ENCODE results near the gene CENPS. TPM values are rescaled to one million over a fixed set of nuclear protein-coding genes. Genes with fewer than 3 reads are reported as not detected.

Gene CENPS
- total and polyA plus RNA-seq, 2 experiments from 2014 or later = 12.6 to 34.3 TPM

DNA sequence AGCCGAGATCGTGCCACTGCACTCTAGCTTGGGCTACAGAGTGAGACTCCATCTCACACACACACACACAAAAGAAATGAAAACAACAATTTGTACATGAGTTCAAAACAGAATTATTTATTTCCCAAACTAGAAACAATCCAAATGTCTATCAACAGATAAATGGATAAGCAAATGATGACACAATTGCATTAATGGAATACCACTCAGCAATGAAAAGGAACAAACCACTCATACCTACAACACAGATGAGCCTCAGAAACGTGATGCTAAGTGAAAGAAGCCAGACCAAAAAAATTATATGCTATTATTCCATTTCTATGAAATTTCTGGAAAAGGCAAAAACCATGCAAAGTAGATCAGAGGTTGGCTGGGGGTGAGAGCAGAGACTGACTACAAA lies 33.4 kb upstream of the CENPS start:
- no peak overlapping the region for H3K9ac ChIP-seq
- in situ Hi-C loops (cut with MboI) = no loop called here
- no peak overlapping the region for H3K27ac ChIP-seq
- H3F3A ChIP-seq (ENCODE audit: insufficient read depth) = peaks cover 16% of the 10 kb centered on the region
- H3K9me3 ChIP-seq (ENCODE audit: low read depth) = no peaks in the 10 kb centered on the region
- no peak overlapping the region for H3K4me3 ChIP-seq
- no peaks in the 10 kb centered on the region for H3K9me2 ChIP-seq (ENCODE audit: insufficient read depth)
- H3K27me3 ChIP-seq (replicated peaks; ENCODE audit: insufficient read depth) = no peaks in the 10 kb centered on the region
- peaks cover 21% of the 10 kb centered on the region for H3K79me2 ChIP-seq (ENCODE audit: insufficient read depth)
- DNase-seq = no peak
- H4K20me1 ChIP-seq (ENCODE audit: insufficient read depth) = no peaks in the 10 kb centered on the region
- no peak overlapping the region for H3K4me2 ChIP-seq (ENCODE audit: unreplicated experiment)
- no peaks in the 10 kb centered on the region for H3K36me3 ChIP-seq (ENCODE audit: low read depth)
- TF ChIP-seq EZH2phosphoT487 (IDR thresholded peaks at IDR 0.05; ENCODE audit: insufficient read depth, low read depth) = no peak
- no peak for TF ChIP-seq EZH2 (IDR thresholded peaks at IDR 0.05; ENCODE audit: insufficient read depth, poor library complexity, severe bottlenecking)
- no peak overlapping the region for H2AFZ ChIP-seq
- WGBS, 2 experiments (ENCODE audit: low coverage in 1 of 2, low lambda C conversion rate in 2 of 2, missing lambda C conversion rate in 2 of 2) = 81 to 85% methylated on average over 3 of the region's 3 CpGs
- H3K4me1 ChIP-seq (ENCODE audit: insufficient read depth) = peaks cover 24% of the 10 kb centered on the region

DNA sequence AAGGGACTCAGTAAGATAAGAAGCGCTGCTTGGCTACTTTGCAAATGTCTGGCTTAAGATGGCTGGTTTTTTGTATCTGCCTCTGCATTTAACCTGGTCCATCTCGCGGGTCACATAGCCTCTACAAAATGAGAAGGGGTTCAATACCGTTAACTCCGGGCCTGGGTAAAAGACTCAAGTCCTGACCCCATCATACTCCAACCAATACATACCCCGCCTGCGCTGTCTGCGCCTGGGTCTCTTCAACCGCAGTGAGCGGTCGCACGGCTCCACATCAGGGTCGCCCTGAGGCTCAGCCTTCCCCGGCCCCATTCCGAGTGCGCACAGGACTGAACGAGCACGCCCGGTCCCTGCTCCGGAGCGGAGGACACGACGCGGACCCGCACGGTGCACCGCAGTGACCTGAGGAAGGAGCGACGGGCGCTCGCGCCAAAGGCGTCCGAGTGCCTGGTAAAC lies 31.9 kb upstream of the CENPS start:
- Histone ChIP-seq H4K20me1 (ENCODE audit: insufficient read depth) (no peaks in the 10 kb centered on the region), H3K79me2 (ENCODE audit: insufficient read depth) (peaks cover 24% of the 10 kb centered on the region), H3K9me3 (ENCODE audit: low read depth) (no peaks in the 10 kb centered on the region), H3K9ac (peak overlapping the region; percentile 74), H3K27me3 (replicated peaks; ENCODE audit: insufficient read depth) (no peaks in the 10 kb centered on the region), H2AFZ (peak overlapping the region; percentile 95), H3K27ac (peak overlapping the region; percentile 47), H3K4me2 (ENCODE audit: unreplicated experiment) (peak overlapping the region; percentile 90), H3K4me1 (ENCODE audit: insufficient read depth) (peaks cover 30% of the 10 kb centered on the region), H3F3A (ENCODE audit: insufficient read depth) (peaks cover 23% of the 10 kb centered on the region), H3K4me3 (peak overlapping the region; percentile 83), H3K36me3 (ENCODE audit: low read depth) (no peaks in the 10 kb centered on the region), H3K9me2 (ENCODE audit: insufficient read depth) (no peaks in the 10 kb centered on the region)
- WGBS, 2 experiments (ENCODE audit: low coverage in 1 of 2, low lambda C conversion rate in 2 of 2, missing lambda C conversion rate in 2 of 2) = 1% methylated on average over 26 to 33 of the region's 34 CpGs
- DNase-seq = no peak
- in situ Hi-C loops (cut with MboI) = no loop called here
- TF ChIP-seq EZH2phosphoT487 (IDR thresholded peaks at IDR 0.05; ENCODE audit: insufficient read depth, low read depth) (no peak), EZH2 (IDR thresholded peaks at IDR 0.05; ENCODE audit: insufficient read depth, poor library complexity, severe bottlenecking) (no peak)

DNA sequence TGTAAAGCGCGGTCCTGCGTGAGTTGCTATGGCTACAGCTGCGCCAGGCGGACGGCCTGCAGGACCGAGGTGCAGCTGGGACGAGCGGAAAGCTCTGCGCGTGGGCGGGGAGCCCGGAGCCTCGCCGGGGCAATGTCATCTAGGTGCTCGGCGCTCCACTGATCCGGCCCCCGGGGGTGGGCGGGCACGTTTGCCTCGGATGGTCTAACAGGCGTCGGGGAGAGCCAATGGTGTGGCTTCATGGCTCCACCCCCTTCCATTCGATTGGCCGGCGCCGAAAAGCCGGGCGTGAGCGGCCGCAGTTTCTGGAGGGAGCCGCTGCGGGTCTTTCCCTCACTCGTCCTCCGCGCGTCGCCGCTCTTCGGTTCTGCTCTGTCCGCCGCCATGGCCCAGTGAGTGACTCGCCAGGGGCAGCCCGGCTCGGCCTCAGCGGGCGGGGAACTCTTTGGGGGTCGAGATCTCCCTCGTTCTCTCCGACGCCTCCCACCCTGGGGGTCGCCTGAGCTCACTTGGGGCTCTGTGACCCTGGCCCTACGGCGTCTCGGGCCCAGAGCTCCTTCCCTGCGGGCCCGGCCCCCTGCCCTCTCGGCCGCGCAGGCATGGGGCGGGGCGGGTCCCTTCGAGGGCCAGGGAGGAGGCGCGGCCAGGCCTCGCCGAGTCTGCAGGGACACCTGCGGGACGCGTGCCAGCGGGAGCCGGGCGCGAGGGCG lies 31.3 kb upstream of the CENPS start, which contains the start of gene PGD:
TSS of gene PGD (plus strand) at position 331 of the 710 bp plus-strand sequence. CDS start at position 385, 54 bp downstream.
- H2AFZ ChIP-seq = peak within 1 kb of the TSS; percentile 95
- 1% methylated on average over 46 to 55 of the region's 76 CpGs for WGBS, 2 experiments (ENCODE audit: low coverage in 1 of 2, low lambda C conversion rate in 2 of 2, missing lambda C conversion rate in 2 of 2)
- H3K9me3 ChIP-seq (ENCODE audit: low read depth) = no peaks in the 10 kb centered on the region
- H3K9me2 ChIP-seq (ENCODE audit: insufficient read depth) = no peaks in the 10 kb centered on the region
- H3K36me3 ChIP-seq (ENCODE audit: low read depth) = no peaks in the 10 kb centered on the region
- H3K79me2 ChIP-seq (ENCODE audit: insufficient read depth) = peaks cover 24% of the 10 kb centered on the region
- H3K27me3 ChIP-seq (replicated peaks; ENCODE audit: insufficient read depth) = no peaks in the 10 kb centered on the region
- no peak for TF ChIP-seq EZH2 (IDR thresholded peaks at IDR 0.05; ENCODE audit: insufficient read depth, poor library complexity, severe bottlenecking)
- TF ChIP-seq EZH2phosphoT487 (IDR thresholded peaks at IDR 0.05; ENCODE audit: insufficient read depth, low read depth) = no peak
- H3K4me3 ChIP-seq = peak within 1 kb of the TSS; percentile 83
- peak within 1 kb of the TSS; percentile 93 for H3K4me2 ChIP-seq (ENCODE audit: unreplicated experiment)
- H3K4me1 ChIP-seq (ENCODE audit: insufficient read depth) = peaks cover 35% of the 10 kb centered on the region
- in situ Hi-C loops (cut with MboI) = no loop called here
- H4K20me1 ChIP-seq (ENCODE audit: insufficient read depth) = no peaks in the 10 kb centered on the region
- H3F3A ChIP-seq (ENCODE audit: insufficient read depth) = peaks cover 27% of the 10 kb centered on the region
- peak; percentile 100 for DNase-seq
- peak within 1 kb of the TSS; percentile 80 for H3K9ac ChIP-seq
- H3K27ac ChIP-seq = peak within 1 kb of the TSS; percentile 57

DNA sequence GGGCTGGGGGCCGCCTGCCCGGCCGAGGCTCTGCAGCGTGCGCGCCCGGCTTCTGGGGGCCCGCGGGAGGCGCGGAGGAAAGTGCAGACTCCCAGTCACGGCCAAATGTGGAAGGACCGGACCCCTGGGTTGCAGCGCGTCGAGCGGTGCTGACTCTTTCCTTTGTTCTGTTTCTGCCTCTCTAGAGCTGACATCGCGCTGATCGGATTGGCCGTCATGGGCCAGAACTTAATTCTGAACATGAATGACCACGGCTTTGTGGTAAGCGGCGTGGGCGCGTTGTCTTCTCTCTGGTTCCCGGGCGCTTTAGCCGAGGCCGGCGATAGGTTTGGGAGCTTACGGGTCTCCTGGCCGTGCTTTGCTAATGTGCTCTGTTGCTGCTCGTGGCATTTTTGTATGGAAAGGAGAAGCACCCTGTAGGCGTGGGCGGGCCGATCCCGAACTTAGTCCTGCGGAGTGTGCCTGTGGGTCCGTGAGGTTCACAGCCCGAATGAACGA lies 30.7 kb upstream of the CENPS start:
- Histone ChIP-seq H3F3A (ENCODE audit: insufficient read depth) (peaks cover 27% of the 10 kb centered on the region), H3K4me2 (ENCODE audit: unreplicated experiment) (peak overlapping the region; percentile 93), H3K9me2 (ENCODE audit: insufficient read depth) (no peaks in the 10 kb centered on the region), H4K20me1 (ENCODE audit: insufficient read depth) (no peaks in the 10 kb centered on the region), H3K79me2 (ENCODE audit: insufficient read depth) (peaks cover 24% of the 10 kb centered on the region), H2AFZ (peak overlapping the region; percentile 77), H3K9me3 (ENCODE audit: low read depth) (no peaks in the 10 kb centered on the region), H3K9ac (peak overlapping the region; percentile 80), H3K27ac (peak overlapping the region; percentile 57), H3K4me1 (ENCODE audit: insufficient read depth) (peaks cover 38% of the 10 kb centered on the region), H3K36me3 (ENCODE audit: low read depth) (peaks cover 5% of the 10 kb centered on the region; the same call in 1 of the 2 replicates), H3K27me3 (replicated peaks; ENCODE audit: insufficient read depth) (no peaks in the 10 kb centered on the region), H3K4me3 (peak overlapping the region; percentile 83)
- WGBS, 2 experiments (ENCODE audit: low coverage in 1 of 2, low lambda C conversion rate in 2 of 2, missing lambda C conversion rate in 2 of 2) = 1% methylated on average over 41 to 42 of the region's 42 CpGs
- in situ Hi-C loops (cut with MboI) = no loop called here
- TF ChIP-seq EZH2 (IDR thresholded peaks at IDR 0.05; ENCODE audit: insufficient read depth, poor library complexity, severe bottlenecking) = no peak
- no peak for TF ChIP-seq EZH2phosphoT487 (IDR thresholded peaks at IDR 0.05; ENCODE audit: insufficient read depth, low read depth)
- DNase-seq = peak; percentile 85
